IPS-NIHi11 (cell line): ENCODE results near the gene NPC2.
A peak's percentile ranks its signal among the peaks of the same experiment; 100 is the strongest.
"Not testable (repeated sequence)": the region's sequence is repeated elsewhere in the genome, so short reads cannot be mapped to it uniquely, and the experiment has no call there.

ENCODE experiments used
- DNase-seq: peaks from one replicate; pipeline ENCODE4 v3.0.0; 2012; ENCODE audit warnings: mixed read lengths, low spot score

Gene NPC2

DNA sequence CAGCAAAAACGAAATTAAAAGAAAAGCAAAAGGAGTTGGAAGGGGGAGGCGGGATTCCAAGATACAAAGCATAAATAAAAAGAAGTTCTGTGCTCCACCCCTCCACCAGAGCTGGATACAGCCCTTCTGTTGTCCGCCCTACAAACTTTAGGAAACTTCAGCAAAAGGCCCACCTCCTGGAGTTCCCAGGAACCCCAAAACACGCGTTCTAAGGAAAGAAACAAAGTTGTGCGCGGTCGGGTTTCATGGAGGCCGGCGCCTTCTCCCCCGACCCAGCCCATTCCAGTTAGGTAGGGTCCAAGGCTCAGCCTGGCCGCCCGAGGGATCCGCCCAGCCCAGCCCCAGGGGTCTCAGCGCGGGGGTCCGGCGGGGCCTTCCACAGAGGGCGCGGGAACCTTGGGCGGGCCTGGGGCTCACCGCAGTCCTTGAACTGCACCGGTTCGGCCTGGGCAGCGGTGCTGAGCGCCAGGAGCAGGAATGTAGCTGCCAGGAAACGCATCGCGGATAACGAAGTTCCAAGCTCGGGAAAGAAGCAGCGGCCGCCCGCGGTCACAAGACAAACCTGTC lies at the start of gene NPC2:
TSS of gene NPC2 (minus strand) at position 530 of the 567 bp plus-strand sequence. CDS start at position 499, 31 bp downstream.
- DNase-seq, result no peak

DNA sequence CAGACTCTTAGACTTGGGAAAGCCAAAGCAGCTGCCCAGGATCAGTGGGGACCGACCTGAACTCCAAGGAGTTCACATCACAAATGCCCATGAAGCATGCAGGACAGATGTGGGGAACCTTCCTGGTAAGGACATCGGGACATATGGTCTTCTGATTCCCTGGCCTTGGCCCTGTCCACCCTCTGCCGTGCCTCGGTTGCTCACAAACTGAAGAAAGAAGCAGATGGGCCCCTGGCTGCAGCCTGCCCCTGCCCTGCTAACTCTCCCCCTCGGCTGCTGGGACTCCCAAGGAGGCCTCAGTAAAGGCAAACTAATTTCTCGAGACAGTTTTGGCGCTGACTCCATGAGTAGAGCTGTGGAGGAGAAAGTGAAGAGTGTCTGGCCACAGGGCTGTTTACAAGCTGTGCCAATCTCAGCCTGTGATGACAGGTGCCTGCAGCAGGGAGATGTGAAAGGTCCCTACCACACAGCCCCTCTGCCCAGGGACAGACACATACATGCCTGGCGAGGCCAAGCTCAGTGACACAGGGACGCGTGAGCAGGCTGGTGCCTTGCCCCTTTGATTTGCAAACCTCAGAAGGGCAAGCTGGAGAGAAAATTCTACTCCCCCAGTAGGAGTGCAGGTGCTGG lies 49.1 kb upstream of the NPC2 start:
- DNase-seq, result no peak

DNA sequence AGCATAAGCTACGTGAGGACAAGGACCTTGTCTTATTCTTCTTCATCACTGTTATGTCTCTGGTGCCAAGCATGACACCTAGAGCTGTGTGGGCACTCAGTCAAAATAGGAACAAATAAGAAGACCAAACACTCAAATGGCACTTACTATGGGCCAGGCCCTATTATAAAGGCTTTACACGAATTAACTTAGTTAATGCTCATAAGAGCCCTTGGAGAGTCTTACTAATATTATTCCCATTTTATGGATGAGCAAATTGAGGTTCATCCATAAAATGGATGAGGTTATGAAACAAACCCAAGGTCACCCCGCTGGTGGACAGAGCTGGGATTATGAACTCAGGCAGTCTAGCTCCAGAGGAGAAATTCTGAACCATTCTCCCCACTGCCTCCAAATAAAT lies 48.1 kb upstream of the NPC2 start:
- no peak for DNase-seq

DNA sequence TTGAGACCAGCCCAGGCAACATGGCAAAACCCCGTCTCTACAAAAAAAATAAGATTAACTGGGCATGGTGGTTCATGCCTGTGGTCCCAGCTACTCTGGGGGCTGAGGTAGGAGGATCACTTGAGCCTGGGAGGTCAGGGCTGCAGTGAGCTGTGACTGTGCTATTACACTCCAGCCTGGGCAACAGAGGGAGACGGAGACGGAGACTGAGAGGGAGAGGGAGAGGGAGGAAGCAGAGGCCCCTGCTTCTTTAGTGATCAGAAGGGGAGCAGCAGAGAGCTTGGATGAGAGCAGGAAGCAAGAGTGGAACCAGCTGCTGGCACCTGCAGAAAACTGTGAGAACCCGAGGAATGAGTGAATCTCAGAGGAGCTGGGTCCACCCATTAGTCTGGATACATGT lies 46.4 kb upstream of the NPC2 start:
- no peak for DNase-seq

DNA sequence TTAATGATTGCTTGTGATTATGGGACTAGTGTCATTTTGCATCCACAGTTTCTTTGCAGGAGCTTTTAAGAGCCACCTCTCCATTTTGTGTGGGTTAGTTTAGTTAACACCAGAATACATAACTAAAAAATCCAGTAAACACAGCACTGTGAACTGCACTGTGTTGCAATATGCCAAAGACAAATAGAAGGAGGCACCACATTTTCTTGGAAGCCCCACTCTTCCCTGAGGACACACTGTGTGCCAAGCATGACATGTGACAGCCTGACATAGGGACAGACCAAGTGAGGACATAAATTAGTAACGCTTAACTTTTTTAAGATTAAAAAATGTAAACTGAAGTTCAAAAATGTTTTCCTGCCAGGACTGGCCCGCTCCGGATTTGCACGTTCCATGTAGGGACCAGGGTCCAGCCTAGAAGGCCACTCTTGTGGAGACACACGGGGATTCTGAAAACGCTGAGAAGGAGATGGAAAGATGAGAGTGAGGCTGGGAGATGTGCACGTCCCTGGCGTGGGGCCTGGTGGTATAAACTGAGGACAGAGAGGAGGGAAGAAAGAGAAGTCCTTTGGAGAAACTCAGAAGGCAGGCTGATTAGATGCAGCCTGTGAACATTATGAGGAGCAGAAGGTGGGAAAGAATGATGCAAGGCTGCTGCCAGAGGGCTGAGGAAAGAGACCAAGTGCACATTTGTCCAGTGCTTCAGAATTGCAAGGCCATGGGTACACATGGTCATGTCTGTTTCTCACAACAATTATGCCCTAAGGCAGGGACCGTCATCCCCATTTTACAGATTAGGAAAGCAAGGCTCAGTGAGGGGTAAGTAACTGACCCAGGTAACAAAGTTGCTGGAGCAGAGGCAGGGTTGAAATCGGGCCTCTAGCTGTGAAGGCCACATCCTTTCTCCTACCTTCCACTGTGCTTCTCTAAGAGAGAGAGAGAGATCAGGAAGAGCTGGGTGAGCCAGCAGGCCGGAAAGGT lies 45.6 kb upstream of the NPC2 start:
- DNase-seq, result no peak

DNA sequence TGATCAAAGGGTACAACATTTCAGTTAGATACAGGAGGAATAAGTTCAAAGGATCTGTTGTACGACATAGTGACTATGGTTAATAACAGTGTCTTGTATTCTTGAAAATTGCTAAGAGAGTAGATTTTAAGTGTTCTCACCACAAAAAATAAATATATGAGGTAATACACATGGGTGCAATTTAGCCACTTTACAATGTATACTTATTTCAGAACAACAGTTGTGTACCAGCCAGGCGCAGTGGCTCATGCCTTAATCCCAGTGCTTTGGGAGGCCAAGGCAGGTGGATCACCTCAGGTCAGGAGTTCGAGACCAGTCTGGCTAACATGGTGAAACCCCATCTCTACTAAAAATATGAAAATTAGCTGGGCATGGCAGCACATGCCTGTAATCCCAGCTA lies 43.2 kb upstream of the NPC2 start:
- DNase-seq, result not testable (repeated sequence)

DNA sequence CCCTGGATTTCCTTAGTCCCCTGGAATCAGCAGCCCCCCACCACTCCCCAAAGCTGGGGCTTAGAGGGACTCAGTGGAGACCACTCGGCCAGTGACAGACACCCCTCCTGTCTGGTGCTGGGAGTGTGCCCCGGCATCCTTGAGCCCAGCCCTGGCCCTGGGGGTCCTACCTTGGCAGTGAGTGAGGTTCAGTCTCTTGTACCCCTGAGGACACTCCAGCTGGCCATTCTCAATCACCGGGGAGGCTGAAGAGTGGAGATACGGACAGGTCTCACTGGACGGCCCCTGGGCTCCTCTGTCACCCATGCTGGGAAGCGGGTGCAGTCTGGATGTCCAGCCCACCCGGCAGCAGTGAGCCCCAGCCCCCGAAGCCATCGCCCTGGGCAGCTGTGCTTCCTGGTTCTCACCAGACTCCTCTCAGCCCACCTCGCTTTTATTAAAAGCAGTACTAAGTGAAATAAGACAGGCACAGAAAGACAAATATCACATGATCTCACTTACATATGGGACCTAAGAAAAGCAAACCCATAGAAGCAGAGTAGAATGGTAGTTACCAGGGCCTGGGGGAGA lies 42.7 kb upstream of the NPC2 start:
- DNase-seq, result no peak

DNA sequence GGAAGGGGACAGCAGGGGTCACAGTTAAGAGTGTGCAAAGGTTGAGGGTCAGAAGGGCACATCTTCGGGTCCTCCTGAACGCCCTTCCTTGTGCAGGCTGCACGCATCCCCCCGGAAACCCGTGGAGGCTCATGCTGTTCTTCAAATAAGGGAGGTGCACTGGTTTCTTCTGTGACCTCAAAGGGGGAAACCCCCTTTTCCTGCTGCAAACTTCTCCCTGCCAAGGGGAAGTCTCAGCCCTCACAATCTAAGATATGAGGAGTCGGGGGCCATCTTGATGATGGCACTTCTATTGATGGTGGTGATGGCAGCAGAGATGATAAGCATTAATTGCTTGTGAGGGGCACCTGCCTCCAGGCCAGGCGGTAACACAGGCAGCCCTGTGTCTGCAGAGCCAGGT lies 40.5 kb upstream of the NPC2 start:
- DNase-seq, result no peak

DNA sequence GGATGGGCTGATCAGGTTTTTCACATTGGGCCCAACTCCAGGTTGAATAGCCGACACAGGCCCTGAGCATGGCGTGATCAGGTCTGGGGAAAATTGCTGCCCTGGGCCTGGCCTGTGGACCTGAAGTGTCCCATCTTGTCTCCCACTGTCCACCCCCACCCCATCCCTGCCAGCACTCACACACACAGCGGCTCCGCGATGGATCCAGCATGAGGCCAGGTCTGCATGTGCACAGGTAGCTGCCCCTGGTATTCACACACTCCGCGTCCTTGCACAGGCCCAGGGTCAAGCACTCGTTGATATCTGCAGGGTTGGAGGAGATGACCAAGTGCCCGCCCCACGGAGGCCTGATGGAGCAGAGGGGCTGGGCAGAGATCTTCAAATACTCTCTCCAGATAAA lies 39.1 kb upstream of the NPC2 start:
- DNase-seq, result no peak

DNA sequence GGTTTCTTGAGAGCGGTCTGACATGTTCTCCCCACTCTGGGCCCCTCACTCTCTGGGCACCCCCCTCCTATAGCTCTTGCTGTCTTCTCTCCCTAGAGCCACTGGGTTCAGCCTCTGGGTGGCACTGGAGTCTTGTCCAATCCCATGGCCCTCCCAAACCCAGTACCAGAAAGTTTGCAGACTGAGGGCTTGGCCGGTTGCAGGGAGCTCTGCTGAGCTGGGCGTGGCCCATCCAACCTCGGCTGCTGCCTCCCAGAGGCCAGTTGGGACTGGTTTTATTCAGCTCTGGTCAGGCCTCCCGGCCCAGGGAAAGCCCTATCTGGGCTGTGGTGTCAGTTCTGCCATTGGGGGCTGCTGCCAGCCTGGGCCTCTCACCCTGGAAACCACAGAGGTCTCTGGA lies 38.4 kb upstream of the NPC2 start:
- DNase-seq, result peak; percentile 87

DNA sequence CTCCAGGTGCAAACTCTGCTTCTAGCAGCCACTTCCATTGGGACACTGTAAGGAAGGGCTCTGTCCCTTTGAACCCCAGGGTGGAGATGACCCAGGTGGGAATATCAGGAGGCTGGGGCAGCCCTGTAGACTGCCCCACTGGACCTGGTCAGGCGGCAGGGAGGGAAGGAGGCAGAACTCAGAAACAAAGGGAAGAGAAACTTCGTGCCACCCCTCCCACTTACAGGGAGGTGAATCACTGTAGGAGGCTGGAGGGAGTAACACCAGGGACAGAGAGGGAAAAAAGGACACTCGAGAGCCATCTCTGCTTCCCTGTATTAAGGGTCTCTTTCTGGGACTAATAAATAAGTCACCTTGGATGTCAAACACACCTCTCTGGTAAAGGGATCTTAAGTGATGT lies 37.9 kb upstream of the NPC2 start:
- no peak for DNase-seq

DNA sequence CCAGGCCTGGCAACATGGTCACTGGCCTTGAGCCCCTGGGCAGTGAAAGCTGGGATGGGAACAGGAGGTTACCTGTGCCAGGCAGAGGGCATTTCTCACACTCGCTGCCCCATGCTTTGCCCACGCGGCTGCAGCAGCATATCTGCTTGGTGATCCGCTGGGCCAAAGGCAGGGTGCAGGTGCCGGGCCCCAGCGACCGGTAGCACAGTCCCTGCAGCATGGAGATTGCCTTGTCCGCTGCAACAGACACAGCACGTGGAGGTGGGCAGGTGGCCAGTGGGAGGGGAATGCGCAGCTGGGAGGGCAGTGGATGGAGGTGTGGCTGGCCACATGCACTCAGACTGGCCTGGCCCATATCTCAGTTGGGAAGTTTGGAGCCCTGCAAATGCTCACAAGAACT lies 35.8 kb upstream of the NPC2 start:
- no peak for DNase-seq

DNA sequence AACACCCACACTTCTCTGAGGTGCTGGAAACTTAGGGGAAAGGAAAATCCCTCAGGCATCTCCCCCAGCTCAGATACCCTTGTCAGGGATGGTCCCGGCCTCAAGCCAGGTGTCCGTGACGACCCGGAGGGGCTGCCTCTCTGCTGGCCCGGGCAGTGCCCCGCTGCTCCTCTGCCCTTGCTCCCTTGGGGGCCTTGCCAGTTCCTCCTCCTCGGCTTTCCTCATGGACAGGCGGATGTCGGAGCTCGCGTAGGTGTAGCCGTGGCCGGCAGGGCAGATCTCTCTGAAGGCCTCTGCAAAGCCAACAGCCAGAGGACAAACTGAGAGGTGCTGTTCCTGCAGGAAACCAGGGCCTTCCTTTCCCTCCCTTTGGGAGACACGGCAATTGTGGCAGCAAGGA lies 35.3 kb upstream of the NPC2 start:
- DNase-seq, result no peak

DNA sequence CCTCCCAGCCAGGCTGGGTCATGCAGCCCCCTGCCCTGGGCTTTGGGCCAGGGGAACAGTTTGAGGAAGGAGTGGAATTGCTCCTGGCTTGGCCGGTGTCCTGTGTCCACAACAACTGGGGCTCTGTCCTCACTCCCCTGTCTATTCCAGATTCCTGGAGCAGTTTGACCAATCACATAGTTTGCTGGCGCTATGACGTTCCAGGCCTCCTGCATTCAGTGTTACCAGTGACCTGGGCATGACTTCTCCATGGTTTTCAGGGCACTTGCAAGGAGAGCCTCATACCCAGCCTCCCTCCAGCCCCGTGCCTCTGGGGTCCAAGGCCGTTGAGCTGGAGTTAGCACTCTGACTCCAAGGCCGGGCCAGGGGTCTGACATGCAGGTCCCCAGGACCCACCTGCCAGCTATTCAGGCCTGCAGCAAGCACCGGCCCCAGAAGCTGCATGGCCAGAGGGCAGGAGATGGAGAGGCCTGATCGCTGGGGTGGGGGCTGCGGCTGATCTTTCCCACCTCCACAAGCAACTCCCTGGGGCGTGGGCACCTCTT lies 34.7 kb upstream of the NPC2 start:
- no peak for DNase-seq

DNA sequence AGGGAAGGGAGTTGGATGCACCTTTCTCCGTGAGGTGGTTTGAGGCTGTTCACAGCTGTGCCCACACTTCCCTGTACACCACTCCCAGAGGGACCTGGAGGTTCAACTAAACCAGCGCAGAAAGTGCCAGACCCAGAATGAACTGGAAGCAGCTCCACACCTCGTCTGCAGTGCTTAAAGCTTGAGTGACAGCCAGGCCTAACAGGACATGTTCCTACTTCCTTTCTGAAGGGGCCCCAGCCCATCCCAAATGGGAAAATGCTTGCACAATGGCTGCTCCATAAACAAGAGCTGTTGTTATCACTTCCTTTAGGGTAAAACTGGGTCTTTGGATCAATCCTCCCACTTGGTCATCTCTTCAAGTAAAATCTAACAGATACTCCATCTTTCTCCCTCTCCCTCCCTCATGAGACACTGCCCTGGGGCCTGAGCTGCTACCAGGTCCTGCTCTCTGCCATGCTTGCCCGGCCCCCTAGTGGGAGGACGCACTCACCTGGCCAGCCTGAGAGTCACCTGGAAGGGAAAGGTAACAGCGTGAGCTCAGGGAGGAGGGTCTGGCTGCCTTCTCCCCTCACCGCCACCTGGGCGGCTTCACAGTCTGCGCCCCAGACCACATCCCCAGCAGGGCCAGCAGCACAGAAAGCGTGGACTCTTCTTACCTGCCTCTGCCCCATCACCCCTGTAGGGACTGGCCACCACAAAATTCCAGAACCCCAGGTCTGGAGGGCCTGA lies 33.9 kb upstream of the NPC2 start:
- peak; percentile 46 for DNase-seq

DNA sequence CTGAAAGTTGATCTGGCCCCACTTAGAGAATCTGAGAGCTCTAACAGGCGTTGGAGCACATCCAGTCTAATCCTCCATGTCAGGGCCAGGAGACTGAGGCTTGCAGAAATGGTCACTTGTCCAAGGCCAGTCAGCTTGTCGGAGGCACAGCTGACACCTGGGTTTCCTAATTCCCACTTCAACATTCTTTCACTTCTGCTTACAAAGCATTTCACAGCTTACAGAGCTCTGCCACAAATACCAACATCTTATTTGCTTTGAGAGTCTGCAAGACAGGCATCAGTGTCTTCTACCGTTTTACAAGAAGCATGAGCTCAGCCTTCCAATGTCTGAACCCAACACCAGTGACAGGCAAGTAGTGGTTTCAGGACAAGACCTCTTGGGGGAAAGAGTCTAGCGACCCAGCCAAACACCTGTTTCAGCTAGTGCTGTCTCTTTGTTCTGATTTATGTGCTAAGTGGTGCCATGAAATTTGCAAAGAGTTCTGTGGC lies 32.3 kb upstream of the NPC2 start:
- no peak for DNase-seq

DNA sequence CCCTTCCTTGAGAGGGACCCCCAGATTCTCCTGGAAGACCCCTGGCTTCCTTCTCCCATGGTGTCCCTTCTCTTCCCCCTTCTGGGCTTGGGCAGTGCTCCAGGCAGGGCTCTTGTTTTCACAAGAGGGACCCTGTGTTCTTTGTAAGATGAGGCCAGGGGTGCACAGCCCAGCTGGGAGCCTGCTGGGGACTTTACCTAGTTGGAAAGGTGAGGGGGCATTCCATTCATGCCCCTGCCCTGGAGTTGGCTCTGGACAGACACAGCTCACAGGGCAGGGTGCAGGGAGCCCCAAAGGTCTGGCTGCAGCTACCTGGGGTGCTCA lies 31.7 kb upstream of the NPC2 start:
- no peak for DNase-seq

DNA sequence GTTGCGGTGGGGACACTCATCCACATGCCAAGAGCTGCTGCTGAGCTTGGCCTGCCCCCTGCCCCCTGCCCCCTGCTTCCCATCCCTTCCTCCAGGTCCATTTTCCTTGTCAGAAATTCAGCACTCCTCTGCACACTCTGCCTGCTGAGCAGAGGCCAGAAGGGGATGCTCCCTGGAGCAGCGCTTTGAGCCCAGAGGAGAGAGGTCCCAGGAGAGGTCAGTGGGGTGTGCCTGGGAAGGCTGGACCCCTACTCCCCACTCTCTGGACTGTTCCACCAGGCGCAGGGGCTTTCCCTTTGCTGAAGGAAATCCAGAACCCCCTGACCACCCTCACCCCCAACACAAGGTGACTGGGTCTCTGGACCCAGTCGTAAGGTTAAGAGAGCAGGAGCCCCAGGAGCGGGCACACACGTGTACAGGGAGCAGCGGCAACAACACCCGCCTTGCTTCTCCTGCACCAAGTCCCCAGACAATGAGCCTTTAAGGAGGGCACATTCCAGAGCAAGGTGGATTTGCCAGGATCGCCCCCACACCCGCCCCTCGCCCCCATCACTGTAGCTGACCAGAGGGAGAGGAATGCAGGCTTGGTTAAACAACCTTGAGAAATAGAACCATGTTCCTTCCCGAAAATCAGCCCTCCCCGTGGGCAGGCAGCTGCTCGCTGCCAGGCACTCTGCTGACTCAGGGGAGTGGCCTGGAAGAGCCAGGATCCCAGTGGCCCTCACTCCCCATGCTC lies 31.1 kb upstream of the NPC2 start:
- DNase-seq, result no peak

DNA sequence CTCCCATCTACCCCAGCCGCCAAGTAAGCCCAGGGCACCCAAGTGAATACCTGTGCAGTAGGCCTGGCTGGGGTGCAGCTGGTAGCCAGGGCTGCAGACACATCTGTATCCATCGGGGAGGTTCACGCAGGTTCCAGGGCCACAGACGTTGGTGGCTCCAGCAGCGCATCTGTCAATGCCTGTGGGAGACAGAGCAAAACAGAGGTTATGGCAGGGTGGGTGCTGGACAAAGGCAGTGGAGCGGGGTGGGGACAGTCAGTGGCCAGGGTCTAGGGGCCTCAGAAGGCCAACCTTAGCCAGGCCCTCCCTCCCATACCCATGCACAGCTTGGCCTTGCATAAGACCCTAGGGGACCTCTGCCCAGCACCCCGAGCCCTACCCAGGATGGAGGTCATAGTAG lies 29.6 kb upstream of the NPC2 start:
- no peak for DNase-seq

DNA sequence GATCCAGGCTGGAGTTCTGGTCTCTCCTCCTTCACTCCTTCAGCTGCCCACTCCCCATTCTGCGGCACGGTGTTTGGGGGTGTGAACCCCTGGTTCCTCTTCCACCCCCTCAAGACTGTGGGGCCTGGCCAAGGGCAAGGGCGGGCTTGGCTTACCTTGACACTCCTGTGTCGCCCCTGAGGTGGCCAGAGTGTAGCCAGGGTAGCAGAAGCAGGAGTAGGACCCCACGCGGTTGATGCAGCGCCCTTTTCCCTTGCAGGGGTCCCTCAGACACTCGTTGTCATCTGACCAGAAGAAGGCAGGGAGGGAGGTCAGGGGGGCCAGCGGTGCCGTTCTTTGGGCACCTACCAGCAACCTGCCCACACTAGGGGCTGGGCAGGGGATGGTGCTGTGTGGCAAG lies 28.7 kb upstream of the NPC2 start:
- no peak for DNase-seq
